ENCODE measurements around the gene KLHL29. TPM values are rescaled to one million over a fixed set of nuclear protein-coding genes. Genes with fewer than 3 reads are reported as not detected.

The KLHL29 gene
- total and polyA plus RNA-seq, 10 of the 15 experiments (the other 5 are each of a cell fraction or from before 2014, with no cell fraction given) = 1.4 to 19.5 (median 6.1) TPM

GRCh38 chr2:23528690-23529089 lies 143.7 kb downstream of the KLHL29 start:
- no peak overlapping the region for H3K9ac ChIP-seq (ENCODE audit: control insufficient read depth, insufficient read depth, low read length)
- H3K4me2 ChIP-seq (ENCODE audit: control insufficient read depth, insufficient read depth) = no peak overlapping the region
- ATAC-seq (no peak), DNase-seq (ENCODE audit: low read depth, low spot score) (no peak), FAIRE-seq (no peak)
- no peaks in the 10 kb centered on the region; a peak in 1 of 4 replicates for H3K36me3 ChIP-seq (ENCODE audit: control insufficient read depth in 2 of 2, insufficient read depth in 2 of 2, low read length in 1 of 2)
- H3K27me3 ChIP-seq (replicated peaks in 1 of 2; ENCODE audit: control insufficient read depth in 2 of 2, insufficient read depth in 2 of 2, low read length in 1 of 2) = no peaks in the 10 kb centered on the region
- H3K4me1 ChIP-seq (ENCODE audit: control insufficient read depth, insufficient read depth, low read length) = peaks cover 11% of the 10 kb centered on the region
- in situ Hi-C loops (cut with MboI) (no loop called here), intact Hi-C loops (cut with micrococcal nuclease; ENCODE audit: unreplicated experiment) (no loop called here)
- ChIA-PET RAD21 (ENCODE audit: unreplicated experiment) (no interaction called here), POLR2A (no interaction called here), SMC1A (ENCODE audit: uncharacterized antibody, unreplicated experiment) (no interaction called here), CTCF (no interaction called here)
- no peaks in the 10 kb centered on the region for H4K20me1 ChIP-seq (ENCODE audit: control insufficient read depth, insufficient read depth)
- H3K79me2 ChIP-seq (ENCODE audit: control insufficient read depth, insufficient read depth, low read length) = no peaks in the 10 kb centered on the region
- H3K27ac ChIP-seq (ENCODE audit: control insufficient read depth, insufficient read depth) = no peak overlapping the region
- no peaks in the 10 kb centered on the region for H3K9me3 ChIP-seq (replicated peaks; ENCODE audit: control insufficient read depth, insufficient read depth, low read length)
- no peak overlapping the region for H2AFZ ChIP-seq (ENCODE audit: control insufficient read depth, low read depth, low read length)
- no peak for TF ChIP-seq USF1 (IDR thresholded peaks at IDR 0.05; ENCODE audit: borderline replicate concordance, extremely low read length, insufficient read depth, low read depth, low read length)
- TF ChIP-seq SREBF2 (IDR thresholded peaks at IDR 0.05; ENCODE audit: low read length) = no peak
- no peak for TF ChIP-seq EP300 (IDR thresholded peaks at IDR 0.05; ENCODE audit: borderline replicate concordance in 1 of 2, control insufficient read depth in 1 of 2, low read depth in 2 of 2, low read length in 2 of 2)
- no peak for TF ChIP-seq JUND (IDR thresholded peaks at IDR 0.05; ENCODE audit: low read depth, low read length)
- no peak overlapping the region for H3K4me3 ChIP-seq
- no TSS peak for BruUV-seq (replicated peaks)
- WGBS (ENCODE audit: insufficient coverage, insufficient replicate concordance, low lambda C conversion rate, missing lambda C conversion rate) = 76% methylated on average over 11 of the region's 11 CpGs

- H3K9me3 ChIP-seq (replicated peaks; ENCODE audit: control insufficient read depth, insufficient read depth, low read length) = no peaks in the 10 kb centered on the region
- no peak overlapping the region for H3K27ac ChIP-seq (ENCODE audit: control insufficient read depth, insufficient read depth)
- H2AFZ ChIP-seq (ENCODE audit: control insufficient read depth, low read depth, low read length) = no peak overlapping the region
- no peaks in the 10 kb centered on the region; a peak in 1 of 4 replicates for H3K36me3 ChIP-seq (ENCODE audit: control insufficient read depth in 2 of 2, insufficient read depth in 2 of 2, low read length in 1 of 2)
- no peak overlapping the region for H3K4me3 ChIP-seq
- peaks cover 11% of the 10 kb centered on the region for H3K4me1 ChIP-seq (ENCODE audit: control insufficient read depth, insufficient read depth, low read length)
- intact Hi-C loops (cut with micrococcal nuclease; ENCODE audit: unreplicated experiment) = no loop called here
- no peaks in the 10 kb centered on the region for H3K27me3 ChIP-seq (replicated peaks in 1 of 2; ENCODE audit: control insufficient read depth in 2 of 2, insufficient read depth in 2 of 2, low read length in 1 of 2)
- in situ Hi-C loops (cut with MboI) = no loop called here
- ChIA-PET POLR2A (no interaction called here), RAD21 (ENCODE audit: unreplicated experiment) (no interaction called here), SMC1A (ENCODE audit: uncharacterized antibody, unreplicated experiment) (interaction anchor here (0.5 kb wide), 1 partner anchor 726 kb away, joined by 3 read pairs; no protein-coding TSS in a partner anchor), CTCF (no interaction called here)
- no peak for ATAC-seq
- FAIRE-seq = no peak
- H4K20me1 ChIP-seq (ENCODE audit: control insufficient read depth, insufficient read depth) = no peaks in the 10 kb centered on the region
- no peak overlapping the region for H3K9ac ChIP-seq (ENCODE audit: control insufficient read depth, insufficient read depth, low read length)
- DNase-seq (ENCODE audit: low read depth, low spot score) = no peak
- H3K79me2 ChIP-seq (ENCODE audit: control insufficient read depth, insufficient read depth, low read length) = no peaks in the 10 kb centered on the region
- no peak overlapping the region for H3K4me2 ChIP-seq (ENCODE audit: control insufficient read depth, insufficient read depth)
- no TSS peak for BruUV-seq (replicated peaks)
- WGBS (ENCODE audit: insufficient coverage, insufficient replicate concordance, low lambda C conversion rate, missing lambda C conversion rate) = 78% methylated on average over 11 of the region's 11 CpGs
- TF ChIP-seq ZBTB4 (CRISPR knock-in tag; IDR thresholded peaks at IDR 0.05) (no peak), WRNIP1 (IDR thresholded peaks at IDR 0.05; ENCODE audit: borderline replicate concordance, low read depth, low read length) (no peak), RBBP5 (conservative IDR thresholded peaks at IDR 0.05) (no peak), MTA2 (IDR thresholded peaks at IDR 0.05; ENCODE audit: low read depth) (no peak)
Measured at GRCh38 chr2:23529659-23530058, 144.7 kb downstream of the KLHL29 start.
